HG03175 (cell line): ENCODE data around the gene TOM1.
A peak's percentile ranks its signal among the peaks of the same experiment; 100 is the strongest.

ENCODE experiments used
- ATAC-seq: cut with Tn5 transposase; IDR thresholded peaks from one replicate; pipeline ENCODE4 v1.9.1; 2021; ENCODE audit warnings: mild to moderate bottlenecking, moderate library complexity; ENCODE audit not compliant: unreplicated experiment

Gene TOM1

DNA sequence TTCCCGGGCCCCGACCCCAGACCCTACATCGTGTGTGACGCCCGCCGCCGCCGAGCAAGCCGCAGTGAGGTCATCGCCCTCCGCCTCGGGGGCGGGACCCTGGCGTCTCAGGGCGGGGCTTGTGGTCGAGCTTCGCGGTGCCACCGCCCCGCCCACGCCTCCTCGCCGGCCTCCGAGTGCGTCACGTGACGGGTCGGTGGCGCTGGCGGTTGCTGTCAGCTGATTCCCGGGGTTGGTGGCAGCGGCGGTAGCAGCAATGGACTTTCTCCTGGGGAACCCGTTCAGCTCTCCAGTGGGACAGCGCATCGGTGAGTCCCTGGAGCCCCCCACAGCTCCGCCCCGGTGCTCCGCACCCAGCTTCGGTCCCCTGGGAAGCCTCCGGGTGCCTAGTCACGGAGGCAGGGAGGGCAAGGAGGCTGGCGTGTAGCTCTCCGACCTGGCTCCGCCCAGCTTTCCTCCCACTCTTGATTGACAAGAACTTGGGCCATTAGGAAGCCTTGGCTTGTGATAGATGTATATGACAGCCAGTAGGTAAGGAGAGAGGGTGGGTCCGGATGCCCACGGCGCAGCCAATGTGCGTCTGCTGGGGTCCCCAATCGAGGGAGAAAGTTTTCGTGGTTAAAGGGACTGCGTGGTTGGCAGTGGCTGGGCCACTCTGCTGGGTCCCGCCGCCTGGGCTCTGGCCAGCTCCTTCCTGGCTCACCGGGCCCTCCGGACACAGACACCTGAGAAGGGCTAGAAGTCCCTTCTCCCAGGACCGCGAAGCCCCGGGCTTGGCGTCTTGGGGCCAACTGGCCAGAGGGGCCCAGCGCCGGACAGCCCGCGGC lies at the start of gene TOM1:
Gene TOM1 (plus strand): TSS at position 222 of the 827 bp plus-strand sequence. CDS start 35 bp downstream, at position 257.
- peak; percentile 96 for ATAC-seq

DNA sequence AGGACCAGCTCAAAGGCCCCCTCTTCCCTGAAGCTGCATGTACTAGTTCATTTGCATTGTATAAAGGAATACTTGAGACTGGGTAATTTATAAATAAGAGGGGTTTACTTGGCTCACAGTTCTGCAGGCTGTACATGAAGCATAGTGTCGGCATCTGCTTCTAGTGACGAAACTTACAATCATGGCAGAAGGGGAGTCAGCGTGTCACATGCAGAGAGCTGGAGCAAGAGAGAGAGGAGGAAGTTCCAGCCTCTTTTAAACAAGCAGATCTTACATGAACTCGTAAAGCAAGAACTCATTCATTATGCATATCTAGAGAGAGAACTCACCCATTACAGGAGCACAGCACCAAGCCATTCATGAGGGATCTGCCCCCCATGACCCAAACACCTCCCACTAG lies 49.5 kb upstream of the TOM1 start:
- ATAC-seq, result no peak

DNA sequence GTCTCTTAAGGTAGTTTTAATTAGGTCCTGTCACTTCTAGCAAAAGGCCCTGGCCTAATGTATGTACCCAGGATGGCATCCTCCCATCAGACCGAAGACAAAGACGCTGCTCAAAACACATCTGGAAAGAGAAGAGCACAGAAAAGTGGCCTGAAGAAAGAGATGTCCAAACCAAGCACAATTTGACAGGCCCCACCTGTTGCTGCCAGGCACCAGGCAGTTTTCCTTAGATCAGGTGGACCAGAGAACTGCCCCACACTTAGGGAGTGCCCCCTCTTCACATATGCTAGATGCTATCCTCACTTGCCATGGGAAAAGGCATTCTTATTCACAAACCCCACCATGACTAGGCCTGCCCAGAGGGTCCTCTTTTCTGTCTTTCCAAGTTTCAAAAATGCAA lies 45.7 kb upstream of the TOM1 start:
- no peak for ATAC-seq

DNA sequence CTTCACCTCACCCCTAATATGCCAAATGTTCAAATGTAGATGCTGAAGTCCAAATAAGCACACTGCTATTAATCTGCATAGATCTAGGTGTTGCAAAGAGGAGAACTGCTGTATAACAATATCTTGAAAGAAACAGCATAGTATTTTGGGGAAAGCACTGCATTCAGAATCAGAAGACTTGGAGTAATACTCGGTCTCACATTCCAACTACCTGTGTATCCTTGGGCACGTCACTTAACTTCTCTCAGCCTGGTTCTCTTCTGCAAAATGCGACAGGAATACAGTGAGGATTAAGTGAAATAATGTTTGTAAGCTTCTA lies 42.7 kb upstream of the TOM1 start:
- ATAC-seq, result peak; percentile 8

DNA sequence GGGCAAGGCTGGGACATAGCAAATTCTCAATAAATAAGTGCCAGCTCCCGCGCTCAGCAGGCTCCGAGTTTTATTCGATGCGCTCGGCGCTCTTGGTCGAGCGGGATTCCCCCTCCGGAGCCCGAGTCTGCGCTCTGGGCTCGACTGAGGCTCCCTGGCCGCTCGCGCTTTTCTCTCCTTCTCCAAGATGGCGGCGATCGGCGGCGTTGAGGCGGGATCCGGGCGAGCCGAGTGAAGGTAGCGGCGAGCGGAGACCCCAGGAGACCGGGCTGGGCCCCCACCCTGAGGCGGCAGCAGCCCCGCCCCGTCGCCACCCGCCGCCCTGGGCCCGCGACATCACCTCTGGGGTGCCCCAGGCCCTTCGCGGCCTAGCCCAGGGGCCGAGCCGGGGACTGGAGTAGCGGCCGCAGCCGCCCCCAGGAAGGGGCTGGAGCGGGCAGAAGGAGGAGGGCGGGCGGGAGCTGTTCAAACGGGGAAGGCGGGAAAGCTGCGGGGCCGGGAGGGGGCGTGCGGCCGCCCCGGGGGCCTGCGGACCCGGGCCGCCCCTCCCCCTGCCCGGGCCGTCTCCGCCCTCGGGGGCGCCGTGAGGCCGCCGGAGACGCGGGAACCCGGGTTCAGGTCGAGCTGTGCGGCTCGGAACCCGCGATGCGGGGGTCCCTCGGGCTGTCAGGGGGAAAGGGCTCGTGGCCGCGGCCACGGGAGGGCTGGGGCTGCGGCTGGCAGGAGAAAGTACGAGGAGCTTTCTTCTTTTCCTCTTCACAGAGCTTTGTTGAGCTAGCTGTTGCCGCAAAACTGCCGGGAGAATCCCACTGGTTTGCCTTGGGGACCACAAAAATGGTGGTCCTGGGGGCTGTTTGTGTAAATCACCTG lies 42.1 kb upstream of the TOM1 start, which contains the start of gene HMGXB4:
Gene HMGXB4 (plus strand): TSS at position 173 of the 870 bp plus-strand sequence. CDS start 4,898 bp downstream, outside the sequence.
- ATAC-seq, result peak; percentile 83

DNA sequence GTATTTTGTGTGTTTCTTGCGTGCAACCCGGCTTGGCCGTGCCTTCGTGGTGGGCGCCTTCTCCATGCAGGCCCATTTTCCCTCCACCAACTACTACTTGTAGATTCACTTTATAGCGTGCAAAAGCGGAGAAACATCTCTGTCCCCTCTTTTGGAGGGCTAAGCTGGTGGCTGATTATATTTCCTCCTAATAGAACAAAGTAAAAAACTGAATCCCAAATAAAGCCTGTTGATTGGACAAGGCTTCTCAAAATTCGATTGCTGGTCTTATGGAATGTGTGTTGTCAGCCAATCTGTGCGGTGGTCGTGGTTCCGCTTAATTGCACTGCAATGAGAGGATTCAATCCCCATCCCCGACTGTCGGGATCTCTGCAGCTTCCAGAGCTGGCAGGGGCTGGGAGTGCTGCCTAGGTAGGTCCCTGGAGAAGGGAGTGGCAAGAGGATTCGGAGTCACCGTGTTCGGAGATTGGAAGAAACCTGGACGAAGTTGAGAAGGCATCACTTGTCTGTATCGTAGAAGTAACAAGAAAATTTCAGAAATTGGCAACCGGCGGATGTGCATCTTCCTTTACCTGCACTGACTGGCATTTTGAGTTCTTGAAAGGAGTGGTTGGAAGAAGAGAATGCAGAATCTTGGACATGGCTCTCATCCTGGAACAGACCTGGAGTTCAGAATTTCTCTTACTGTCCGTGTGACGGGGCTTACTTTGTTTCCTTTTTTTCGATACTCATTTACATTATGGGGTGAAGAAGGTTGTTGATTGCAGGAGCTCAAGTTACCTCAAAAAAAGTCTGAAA lies 41.3 kb upstream of the TOM1 start:
- no peak for ATAC-seq

DNA sequence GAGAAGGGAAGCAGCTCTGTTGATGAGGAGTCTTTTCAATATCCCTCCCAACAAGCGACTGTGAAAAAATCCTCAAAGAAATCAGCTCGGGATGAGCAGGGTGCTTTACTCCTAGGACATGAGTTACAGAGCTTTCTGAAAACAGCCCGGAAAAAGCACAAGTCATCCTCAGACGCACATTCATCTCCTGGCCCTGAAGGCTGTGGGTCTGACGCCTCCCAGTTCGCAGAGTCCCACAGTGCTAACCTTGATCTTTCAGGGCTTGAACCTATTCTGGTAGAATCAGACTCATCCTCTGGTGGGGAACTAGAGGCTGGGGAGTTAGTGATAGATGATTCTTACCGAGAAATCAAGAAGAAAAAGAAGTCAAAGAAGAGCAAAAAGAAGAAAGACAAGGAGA lies 34.7 kb upstream of the TOM1 start:
- ATAC-seq, result no peak

DNA sequence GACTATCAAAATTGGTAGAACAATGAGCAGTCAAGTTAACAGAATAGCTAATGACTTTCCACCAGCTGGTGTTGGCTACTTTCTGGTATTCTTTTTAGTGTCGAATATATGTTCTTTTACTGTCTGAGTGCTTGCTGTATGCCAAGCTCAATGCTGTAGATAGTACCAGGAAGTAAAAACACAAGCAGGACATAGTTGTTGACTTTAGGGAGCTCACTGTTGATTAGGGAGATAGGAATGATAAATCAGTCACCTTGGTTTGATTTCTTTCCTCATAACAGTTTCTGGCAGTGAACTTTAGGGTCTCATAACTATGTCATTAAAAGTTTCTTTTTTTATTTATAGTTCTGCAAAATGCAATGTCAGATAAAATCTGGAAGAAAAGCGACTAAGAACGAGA lies 33.4 kb upstream of the TOM1 start:
- no peak for ATAC-seq

DNA sequence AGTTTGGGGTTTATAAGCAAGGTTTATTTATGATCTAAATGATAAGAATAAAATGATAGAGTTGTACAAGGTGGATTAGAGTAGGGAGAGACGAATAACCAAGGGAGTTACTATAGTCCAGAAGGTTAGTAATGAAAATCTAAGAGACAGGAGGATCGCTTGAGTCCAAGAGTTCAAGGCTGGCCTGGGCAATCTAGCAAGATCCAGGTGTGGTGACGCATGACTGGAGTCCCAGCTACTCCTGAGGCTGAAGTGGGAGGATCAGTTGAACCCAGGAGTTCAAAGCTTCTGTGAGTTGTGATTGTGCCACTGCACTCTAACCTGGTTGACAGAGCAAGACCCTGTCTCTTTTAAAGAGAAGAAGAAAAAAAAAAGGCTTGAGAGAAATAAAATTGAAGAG lies 30.1 kb upstream of the TOM1 start:
- no peak for ATAC-seq

DNA sequence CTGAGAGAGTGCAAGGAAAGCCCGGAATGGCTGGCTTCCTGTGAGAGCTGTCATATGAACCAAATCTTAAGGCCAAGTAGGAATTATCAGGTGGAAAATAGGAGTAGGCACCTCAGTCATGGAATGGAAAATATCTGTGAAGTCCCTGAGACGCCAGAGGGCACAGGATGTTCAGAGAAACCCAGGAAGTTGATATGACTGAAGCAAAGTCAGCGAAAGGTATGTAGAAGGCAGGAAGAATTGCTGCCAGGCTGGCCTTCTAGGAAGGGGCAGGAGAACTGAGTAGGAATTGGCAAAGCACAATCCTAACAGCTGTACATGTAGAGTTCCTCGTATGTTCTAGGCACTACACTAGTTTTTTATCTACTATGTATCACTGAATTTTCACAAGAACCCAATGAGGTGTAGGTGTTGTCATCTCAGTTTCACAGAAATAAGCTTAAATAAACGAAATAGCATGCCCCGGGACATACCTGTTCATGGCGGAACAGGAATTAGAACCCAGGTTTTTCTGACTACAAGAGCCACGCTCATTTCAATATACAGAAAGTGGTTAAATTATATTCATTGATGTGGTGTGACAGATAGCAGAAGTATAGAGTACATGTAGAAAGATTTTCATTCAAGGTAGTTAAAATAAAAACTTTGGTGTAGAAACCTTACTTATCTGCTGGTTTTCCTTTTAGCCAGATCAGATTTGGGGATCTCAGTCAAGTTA lies 25.4 kb upstream of the TOM1 start:
- ATAC-seq, result no peak

DNA sequence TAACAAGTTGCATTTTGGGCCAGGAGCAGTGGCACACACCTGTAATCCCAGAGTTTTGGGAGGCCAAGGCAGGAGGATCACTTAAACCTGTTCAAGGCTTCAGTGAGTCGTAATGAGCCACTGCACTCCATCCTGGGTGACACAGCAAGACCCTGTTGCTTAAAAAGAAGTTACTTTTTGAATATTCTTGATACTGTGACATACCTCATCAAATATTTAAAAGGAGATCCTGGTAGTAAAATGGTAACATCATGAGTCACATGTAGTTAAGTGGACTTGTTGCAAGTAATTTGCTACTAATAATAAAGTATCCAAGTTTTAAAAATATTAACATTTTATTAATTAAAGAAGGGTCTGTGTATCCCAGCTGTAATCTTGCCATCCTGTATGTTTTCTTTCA lies 24.1 kb upstream of the TOM1 start:
- no peak for ATAC-seq

DNA sequence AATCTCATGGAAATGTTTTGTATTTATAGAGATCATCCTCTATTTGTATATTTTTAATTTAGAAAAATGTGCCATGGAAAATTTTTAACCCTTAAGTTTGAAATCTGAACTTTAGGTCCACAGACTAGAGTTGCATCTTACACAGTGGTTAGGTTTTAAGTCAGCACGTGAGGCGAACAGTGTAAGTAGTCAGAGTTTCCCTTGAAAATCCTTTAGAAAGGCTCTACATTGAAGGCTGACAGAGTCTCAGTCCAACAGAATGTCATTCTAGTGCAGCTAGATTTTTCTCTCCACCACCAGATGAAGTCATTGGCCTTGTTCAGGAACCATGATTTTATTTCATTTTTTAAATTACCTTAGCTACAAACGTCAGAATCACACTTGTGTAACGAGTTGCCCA lies 23.7 kb upstream of the TOM1 start:
- no peak for ATAC-seq

DNA sequence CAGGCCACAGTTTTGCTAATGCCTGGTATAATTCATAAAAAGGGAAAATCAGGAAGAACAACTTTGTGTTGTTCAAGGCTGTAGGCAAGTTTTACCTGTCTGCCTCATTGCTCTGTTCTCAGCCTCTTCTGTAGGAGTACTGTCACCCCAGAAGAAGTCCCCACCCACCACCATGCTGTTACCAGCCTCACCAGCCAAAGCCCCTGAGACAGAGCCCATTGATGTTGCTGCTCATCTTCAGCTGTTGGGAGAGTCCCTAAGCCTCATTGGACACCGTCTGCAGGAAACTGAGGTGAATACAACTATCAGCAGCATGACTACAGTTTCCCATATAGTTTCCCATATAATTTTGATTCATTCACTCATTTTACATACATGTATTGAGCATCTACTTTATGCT lies 11.6 kb upstream of the TOM1 start:
- ATAC-seq, result no peak

DNA sequence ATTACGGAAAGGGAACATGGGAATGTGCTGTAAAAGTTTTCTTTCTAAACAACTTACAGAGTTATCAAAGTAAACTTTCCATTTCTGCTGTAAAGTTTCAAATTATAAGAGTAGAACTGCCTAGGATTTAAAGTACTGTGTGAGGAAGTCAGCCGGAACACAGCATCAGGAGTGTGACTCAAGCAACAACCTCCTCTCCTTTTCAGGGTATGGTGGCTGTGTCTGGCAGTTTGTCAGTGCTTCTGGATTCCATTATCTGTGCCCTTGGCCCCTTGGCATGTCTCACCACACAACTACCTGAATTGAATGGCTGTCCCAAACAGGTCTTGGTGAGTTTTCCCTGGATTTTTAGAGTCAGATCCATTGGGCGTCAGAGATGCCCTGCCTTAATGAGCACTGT lies 6.9 kb upstream of the TOM1 start:
- no peak for ATAC-seq

DNA sequence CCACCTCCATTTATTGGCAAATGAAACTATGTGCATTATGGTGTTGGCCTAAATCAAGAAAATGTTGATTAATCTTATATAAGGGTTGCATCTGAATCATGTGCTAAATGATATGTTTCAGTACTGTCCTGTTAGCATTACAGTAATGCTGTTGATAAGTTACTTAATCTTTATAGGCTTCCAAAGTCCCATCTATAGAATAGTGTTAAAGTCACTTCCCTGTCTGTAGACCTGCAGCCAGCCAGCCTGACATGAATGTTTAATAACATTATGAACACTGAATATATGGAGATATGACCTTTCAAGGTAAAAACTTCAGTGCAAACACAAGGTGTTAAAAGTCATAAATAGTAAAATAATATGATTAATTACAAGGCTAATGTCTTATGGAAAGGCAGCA lies 3.6 kb upstream of the TOM1 start:
- ATAC-seq, result no peak

DNA sequence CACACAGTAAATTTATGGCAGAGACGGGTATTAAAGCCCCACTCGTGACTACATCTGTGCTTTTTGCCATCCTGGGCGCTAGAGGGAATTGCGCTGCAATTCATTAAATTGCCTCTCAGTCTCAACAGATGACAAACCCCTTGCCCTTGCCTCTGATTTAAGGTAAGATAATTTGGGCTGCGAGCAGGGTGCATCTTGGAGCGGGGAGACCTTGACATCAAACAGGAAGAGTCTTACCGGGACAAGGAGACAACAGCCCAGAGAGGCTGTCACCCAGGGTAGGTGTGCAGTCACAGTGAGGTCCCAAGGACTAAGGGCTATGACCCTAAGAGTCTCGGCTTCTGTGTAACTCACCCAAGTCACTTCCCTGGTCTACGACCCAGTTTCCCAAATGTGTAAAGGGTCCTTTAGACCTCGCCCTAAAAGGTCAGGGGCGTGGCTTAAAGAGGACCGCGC lies 449 bp upstream of the TOM1 start:
- peak; percentile 16 for ATAC-seq

DNA sequence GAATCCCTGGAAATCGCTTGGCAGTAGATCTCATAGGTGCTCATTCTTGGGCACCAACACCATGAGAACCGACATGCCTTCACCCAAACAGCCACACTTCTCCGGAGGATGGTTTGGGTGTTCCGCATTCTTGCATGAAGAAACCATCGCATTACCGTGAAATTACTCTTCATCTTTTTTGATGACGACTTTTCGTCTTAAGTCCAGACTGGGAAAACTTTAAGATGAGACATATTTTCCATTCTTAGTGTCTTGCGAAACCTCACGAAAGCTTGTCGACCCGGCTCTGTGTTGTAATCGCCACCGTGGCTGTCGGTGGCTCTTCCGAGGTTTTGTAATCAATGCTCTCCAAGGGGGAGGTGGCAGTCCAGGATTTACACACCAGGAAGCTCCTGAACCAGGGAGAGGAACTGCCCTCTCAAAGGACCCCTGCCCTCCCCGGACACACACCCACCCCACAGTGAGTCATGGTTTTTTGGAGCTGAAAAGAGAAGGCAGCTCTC lies 1.7 kb downstream of the TOM1 start:
- ATAC-seq, result no peak

DNA sequence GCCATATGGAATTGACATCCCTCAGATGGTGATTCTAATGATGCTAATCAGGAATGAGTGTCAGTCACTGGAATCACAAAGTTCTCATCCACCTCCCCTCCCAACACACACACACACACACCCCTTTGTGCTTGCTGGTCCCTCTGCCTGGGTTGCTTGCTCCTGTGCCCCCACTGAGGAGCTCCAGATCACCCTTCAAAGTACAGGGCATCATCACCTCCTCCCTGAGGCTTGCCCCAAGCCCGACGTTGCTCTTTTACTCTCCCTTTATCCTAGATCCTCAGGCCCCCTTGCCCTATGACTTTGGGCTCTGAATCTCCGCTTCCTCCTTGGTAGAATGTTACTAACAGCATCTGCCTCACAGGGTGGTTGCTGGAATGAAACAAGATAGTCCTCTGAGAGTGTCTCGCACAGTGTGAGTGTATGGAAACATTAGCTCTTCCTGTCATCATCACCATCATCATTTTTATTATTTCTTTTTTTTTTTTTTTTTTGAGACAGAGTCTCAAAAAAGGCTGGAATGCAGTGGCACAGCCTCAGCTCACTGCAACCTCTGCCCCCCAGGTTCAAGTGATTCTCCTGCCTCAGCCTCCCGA lies 3.4 kb downstream of the TOM1 start:
- ATAC-seq, result no peak

DNA sequence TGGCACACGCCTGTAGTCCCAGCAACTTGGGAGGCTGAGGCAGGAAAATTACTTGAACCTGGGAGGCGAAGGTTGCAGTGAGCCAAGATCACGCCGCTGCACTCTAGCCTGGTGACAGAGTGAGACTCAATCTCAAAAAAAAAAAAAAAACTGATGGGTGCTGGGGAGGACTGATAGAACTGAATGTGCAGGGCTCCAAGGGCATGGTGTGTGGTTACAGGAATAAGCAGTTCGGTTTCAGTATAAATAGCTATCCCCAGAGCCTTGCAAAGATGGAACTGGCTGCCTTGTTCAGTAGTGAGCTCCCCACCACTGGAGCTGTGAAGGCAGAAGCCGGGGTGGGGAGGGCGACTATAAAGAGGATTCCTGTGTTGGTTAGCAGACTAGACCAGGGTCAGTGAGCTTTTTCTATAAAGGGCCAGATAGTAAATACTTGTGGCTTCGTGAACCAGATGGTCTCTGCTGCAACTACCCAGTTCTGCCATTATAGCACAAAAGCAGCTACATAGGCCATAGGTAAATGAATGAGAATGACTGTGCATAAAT lies 5.9 kb downstream of the TOM1 start:
- ATAC-seq, result no peak
